IMR-90 (cell line): ENCODE measurements around the gene ACADS. TPM values are rescaled to one million over a fixed set of nuclear protein-coding genes. Genes with fewer than 3 reads are reported as not detected.

Experiments used
- ATAC-seq: fragments of 200-7000 bp; cut with Tn5 transposase; 2 replicates; pipeline ENCODE4 v1.9.1; 2020; ENCODE audit warnings: low read depth, mild to moderate bottlenecking, moderate library complexity
- BruUV-seq: library from RNA; stranded (reverse); fragments of 400-500 nt; replicated peaks from 2 replicates; lab custom pipeline; 2021; lab: Mats Ljungman, UMichigan
- CTCF ChIA-PET: fragments of 300-600 bp; formaldehyde crosslinking; extraction: SDS; loops from one replicate; lab custom pipeline; 2021; ENCODE audit warnings: antibody characterized with exemption; lab: Yijun Ruan, JAX
- POLR2A ChIA-PET: fragments of 300-600 bp; sonication (Branson Sonifier 250); formaldehyde crosslinking; loops from one replicate; lab custom pipeline; 2022; ENCODE audit warnings: antibody characterized with exemption; ENCODE audit not compliant: unreplicated experiment; lab: Charles Lee
- DNase-seq: peaks from one replicate; pipeline ENCODE4 v3.0.0; 2013
- H2AFZ ChIP-seq: replicated peaks from 2 replicates; pipeline ENCODE3; 2013; ENCODE audit warnings: low read length, mild to moderate bottlenecking; ENCODE audit not compliant: poor library complexity
- H2AK5ac ChIP-seq: 2 replicates; pipeline ENCODE4 v1.6.1; 2013; ENCODE audit warnings: low read depth, low read length, inconsistent platforms
- H2AK9ac ChIP-seq: replicated peaks from 2 replicates; pipeline ENCODE3; 2013; ENCODE audit warnings: mild to moderate bottlenecking, low read depth, low read length, moderate library complexity; ENCODE audit not compliant: poor library complexity
- H2BK120ac ChIP-seq: 2 replicates; pipeline ENCODE4 v1.6.1; 2013; ENCODE audit warnings: low read depth, low read length, inconsistent platforms
- H2BK15ac ChIP-seq: 3 replicates; pipeline ENCODE4 v1.6.1; 2013; ENCODE audit warnings: low read depth, low read length, inconsistent platforms
- H2BK20ac ChIP-seq: 2 replicates; pipeline ENCODE4 v1.6.1; 2013; ENCODE audit warnings: low read depth, mild to moderate bottlenecking, inconsistent platforms, low read length, moderate library complexity
- H2BK5ac ChIP-seq: 2 replicates; pipeline ENCODE4 v1.6.1; 2013; ENCODE audit warnings: mild to moderate bottlenecking, low read depth, low read length, inconsistent platforms; ENCODE audit not compliant: poor library complexity, severe bottlenecking
- H3K14ac ChIP-seq: replicated peaks from 2 replicates; pipeline ENCODE4 v1.6.1; 2013; ENCODE audit warnings: low read depth, low read length, inconsistent platforms
- H3K18ac ChIP-seq: 2 replicates; pipeline ENCODE4 v1.6.1; 2013; ENCODE audit warnings: low read depth, low read length, control low read depth
- H3K23ac ChIP-seq: 2 replicates; pipeline ENCODE4 v1.6.1; 2013; ENCODE audit warnings: low read depth, low read length, inconsistent platforms
- H3K27ac ChIP-seq: 2 replicates; pipeline ENCODE4 v1.5.1; 2013; ENCODE audit warnings: mild to moderate bottlenecking, control low read depth, low read length; ENCODE audit not compliant: insufficient read depth
- H3K27me3 ChIP-seq: 2 replicates; pipeline ENCODE4 v1.6.1; 2013; ENCODE audit warnings: low read length; ENCODE audit not compliant: control insufficient read depth, insufficient read depth
- H3K36me3 ChIP-seq: 2 replicates; pipeline ENCODE4 v1.6.1; 2013; ENCODE audit warnings: low read length, mixed read lengths; ENCODE audit not compliant: control insufficient read depth, insufficient read depth
- H3K4ac ChIP-seq: 2 replicates; pipeline ENCODE4 v1.6.1; 2013; ENCODE audit warnings: low read depth, low read length, inconsistent platforms
- H3K4me1 ChIP-seq: 2 replicates; pipeline ENCODE4 v1.6.1; 2013; ENCODE audit warnings: low read length, mixed read lengths; ENCODE audit not compliant: control insufficient read depth, insufficient read depth
- H3K4me2 ChIP-seq: 2 replicates; pipeline ENCODE4 v1.6.1; 2013; ENCODE audit warnings: low read depth, mild to moderate bottlenecking, control low read depth, low read length, moderate library complexity
- H3K4me3 ChIP-seq: 2 replicates; pipeline ENCODE4 v1.5.1; 2013; ENCODE audit warnings: low read depth, mild to moderate bottlenecking, control low read depth, low read length, moderate library complexity; ENCODE audit not compliant: insufficient read depth
- H3K56ac ChIP-seq: 2 replicates; pipeline ENCODE4 v1.6.1; 2013; ENCODE audit warnings: low read length, inconsistent platforms; ENCODE audit not compliant: insufficient read depth; ENCODE audit errors: extremely low read depth
- H3K79me1 ChIP-seq, 2 experiments: 2 replicates each; pipeline ENCODE4 v1.6.1; 2013; ENCODE audit warnings: low read length in 2 of 2, inconsistent platforms in 1 of 2, low read depth in 1 of 2
- H3K9ac ChIP-seq: 2 replicates; pipeline ENCODE4 v1.6.1; 2013; ENCODE audit warnings: low read depth, low read length, control low read depth
- H3K9me1 ChIP-seq: 2 replicates; pipeline ENCODE4 v1.6.1; 2013; ENCODE audit warnings: low read length, inconsistent platforms; ENCODE audit not compliant: insufficient read depth
- H3K9me3 ChIP-seq: 2 replicates; pipeline ENCODE4 v1.6.1; 2013; ENCODE audit warnings: low read length; ENCODE audit not compliant: control insufficient read depth, insufficient read depth
- H4K20me1 ChIP-seq: 2 replicates; pipeline ENCODE4 v1.6.1; 2013; ENCODE audit warnings: low read length, inconsistent platforms; ENCODE audit not compliant: insufficient read depth
- H4K5ac ChIP-seq: 2 replicates; pipeline ENCODE4 v1.6.1; 2013; ENCODE audit warnings: mild to moderate bottlenecking, low read depth, low read length, control low read depth
- H4K8ac ChIP-seq, 2 experiments: 2 replicates each; pipeline ENCODE4 v1.6.1; 2013; ENCODE audit warnings: low read depth in 2 of 2, low read length in 2 of 2, control low read depth in 1 of 2, inconsistent platforms in 1 of 2
- H4K91ac ChIP-seq: 2 replicates; pipeline ENCODE4 v1.6.1; 2013; ENCODE audit warnings: low read depth, low read length, inconsistent platforms; ENCODE audit not compliant: insufficient read depth
- CEBPB ChIP-seq: IDR thresholded peaks from 2 replicates; pipeline ENCODE4 v1.6.1; 2012; ENCODE audit warnings: low read depth, low read length, improper control_type of control experiment
- MXI1 ChIP-seq: IDR thresholded peaks from 2 replicates; pipeline ENCODE4 v1.6.1; 2012; ENCODE audit warnings: low read depth, mild to moderate bottlenecking, low read length, moderate library complexity, borderline replicate concordance
- POLR2A ChIP-seq: IDR thresholded peaks from 2 replicates; pipeline ENCODE4 v1.6.1; 2012; ENCODE audit warnings: mild to moderate bottlenecking, low read depth, low read length
- RAD21 ChIP-seq: IDR thresholded peaks from 2 replicates; pipeline ENCODE4 v1.6.1; 2012; ENCODE audit warnings: low read length, improper control_type of control experiment
- WGBS, 2 experiments: methylation state at CpG; one replicate each; pipeline versions ENCODE4 v1.1.5 to v1.1.7; 2013; ENCODE audit warnings: missing lambda C conversion rate in 2 of 2; ENCODE audit not compliant: insufficient read length in 1 of 2; ENCODE audit errors: extremely low coverage in 2 of 2; 5-methylcytosine and 5-hydroxymethylcytosine counted together
- dilution Hi-C: fragments of 300-500 bp; cut with HindIII; formaldehyde crosslinking; loops from one replicate; pipeline ENCODE4 v1.14.3; 2018; ENCODE audit warnings: low sequenced_read_pairs; ENCODE audit not compliant: unreplicated experiment
- in situ Hi-C: fragments of 300-500 bp; cut with MboI; formaldehyde crosslinking; loops from 3 replicates; pipeline ENCODE4 v1.14.3; 2019; ENCODE audit warnings: low sequenced_read_pairs, inconsistent platforms, mixed read lengths
- intact Hi-C: fragments of 100-400 bp; cut with micrococcal nuclease; formaldehyde crosslinking; loops from 2 replicates; pipeline ENCODE4 v1.10.0; 2022
- polyA plus RNA-seq, 3 experiments: library from polyadenylated mRNA; depleted of rRNA; stranded (reverse); fragments of >200 nt; gene quantifications; 2 replicates each; pipeline ENCODE4 v1.2.3, GENCODE V29; 2012; ENCODE audit warnings: low replicate concordance in 1 of 3
- total RNA-seq: library from RNA; depleted of rRNA; stranded (reverse); fragments of >200 nt; gene quantifications from 2 replicates; pipeline ENCODE4 v1.2.3, GENCODE V29; 2012
- TF ChIP-seq, protein P1 (sequence below): conservative IDR thresholded peaks from 2 replicates; pipeline ENCODE4 v1.5.1; 2012; ENCODE audit warnings: mild to moderate bottlenecking, low read depth, low read length, improper control_type of control experiment

Gene ACADS
- total and polyA plus RNA-seq, 2 of the 4 experiments (the other 2 are of a cell fraction): 2.9 to 5.5 TPM

GRCh38 chr12:120744922-120745493 is 19.4 kb downstream of the ACADS start (continued):
- TF ChIP-seq, protein P1, sequence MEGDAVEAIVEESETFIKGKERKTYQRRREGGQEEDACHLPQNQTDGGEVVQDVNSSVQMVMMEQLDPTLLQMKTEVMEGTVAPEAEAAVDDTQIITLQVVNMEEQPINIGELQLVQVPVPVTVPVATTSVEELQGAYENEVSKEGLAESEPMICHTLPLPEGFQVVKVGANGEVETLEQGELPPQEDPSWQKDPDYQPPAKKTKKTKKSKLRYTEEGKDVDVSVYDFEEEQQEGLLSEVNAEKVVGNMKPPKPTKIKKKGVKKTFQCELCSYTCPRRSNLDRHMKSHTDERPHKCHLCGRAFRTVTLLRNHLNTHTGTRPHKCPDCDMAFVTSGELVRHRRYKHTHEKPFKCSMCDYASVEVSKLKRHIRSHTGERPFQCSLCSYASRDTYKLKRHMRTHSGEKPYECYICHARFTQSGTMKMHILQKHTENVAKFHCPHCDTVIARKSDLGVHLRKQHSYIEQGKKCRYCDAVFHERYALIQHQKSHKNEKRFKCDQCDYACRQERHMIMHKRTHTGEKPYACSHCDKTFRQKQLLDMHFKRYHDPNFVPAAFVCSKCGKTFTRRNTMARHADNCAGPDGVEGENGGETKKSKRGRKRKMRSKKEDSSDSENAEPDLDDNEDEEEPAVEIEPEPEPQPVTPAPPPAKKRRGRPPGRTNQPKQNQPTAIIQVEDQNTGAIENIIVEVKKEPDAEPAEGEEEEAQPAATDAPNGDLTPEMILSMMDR: no peak
- no peak for TF ChIP-seq MXI1
- no peak for TF ChIP-seq CEBPB
- no peak for TF ChIP-seq POLR2A

DNA sequence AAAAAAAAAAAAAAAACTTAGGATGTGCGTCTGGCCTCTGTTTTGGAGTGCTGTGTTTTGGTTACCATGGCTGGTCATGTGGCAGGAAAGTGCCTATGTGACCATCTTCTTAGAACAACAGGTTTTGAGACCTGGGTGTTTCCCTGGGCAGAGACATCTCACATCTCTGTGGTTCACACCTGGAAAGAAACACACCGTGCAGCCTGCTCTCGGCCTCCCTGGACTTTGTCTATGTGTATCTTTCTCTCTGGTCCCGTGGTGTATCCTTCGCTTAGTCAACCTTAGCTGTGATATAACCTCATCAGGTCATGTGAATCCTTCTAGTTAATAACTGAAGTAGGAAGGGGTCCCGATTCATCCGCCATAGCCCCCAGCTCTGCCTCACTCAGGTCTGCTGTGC is 22.6 kb downstream of the ACADS start:
- no peak overlapping the region for H3K23ac ChIP-seq
- ATAC-seq (no peak), DNase-seq (no peak)
- H4K20me1 ChIP-seq: no peaks in the 10 kb centered on the region; the same call in 1 of the 2 replicates
- ChIA-PET CTCF (no interaction called here), POLR2A (no interaction called here)
- no CpG with 5 or more reads among the region's 7 CpGs for WGBS, 2 experiments
- no peak overlapping the region for H3K4me2 ChIP-seq
- peaks cover 6% of the 10 kb centered on the region; the same call in 1 of the 2 replicates for H3K27me3 ChIP-seq
- no peaks in the 10 kb centered on the region for H3K9me3 ChIP-seq
- in situ Hi-C loops (no loop called here), dilution Hi-C loops (no loop called here), intact Hi-C loops (no loop called here)
- H2AK5ac ChIP-seq: no peak overlapping the region
- no peaks in the 10 kb centered on the region for H3K79me1 ChIP-seq
- no peak overlapping the region for H3K14ac ChIP-seq
- H2BK5ac ChIP-seq: no peak overlapping the region
- no peak overlapping the region for H4K8ac ChIP-seq
- H3K9ac ChIP-seq: no peak overlapping the region
- no peak overlapping the region for H4K5ac ChIP-seq
- peak overlapping the region; percentile 43 for H2AFZ ChIP-seq
- H3K9me1 ChIP-seq: no peaks in the 10 kb centered on the region
- TF ChIP-seq RAD21: no peak
- no peak for TF ChIP-seq MXI1
- H2BK20ac ChIP-seq: no peak overlapping the region
- H2AK9ac ChIP-seq: no peak overlapping the region
- H3K4ac ChIP-seq: no peak overlapping the region
- H3K18ac ChIP-seq: no peak overlapping the region
- H3K4me3 ChIP-seq: no peak overlapping the region
- no peak overlapping the region for H2BK15ac ChIP-seq
- H4K91ac ChIP-seq: no peak overlapping the region
- no peaks in the 10 kb centered on the region for H3K36me3 ChIP-seq
- no peak overlapping the region for H3K27ac ChIP-seq
- no peak overlapping the region for H3K56ac ChIP-seq
- no TSS peak for BruUV-seq
- H3K4me1 ChIP-seq: no peaks in the 10 kb centered on the region
- H2BK120ac ChIP-seq: no peak overlapping the region
